Cardiac fibroblast (primary cell): ENCODE data around the gene TBXAS1.

ENCODE experiments used
- DNase-seq, 2 donors: peaks; one replicate each; pipeline versions ENCODE4 v3.0.0 to v3.0.0-alpha.2; 2010; ENCODE audit warnings: low read depth in 2 of 2
- H3K4me3 ChIP-seq, 2 donors: replicated peaks in 1 of 2; 1 replicate in 1 of 2; 2 replicates in 1 of 2; pipeline ENCODE4 v1.5.1; 2011; ENCODE audit warnings: low read depth in 2 of 2, low read length in 2 of 2, mild to moderate bottlenecking in 2 of 2, moderate library complexity in 1 of 2
- TF ChIP-seq, protein P1 (sequence below): IDR thresholded peaks from one replicate; pipeline ENCODE4 v1.5.1; 2011; ENCODE audit warnings: low read depth, mild to moderate bottlenecking, low read length, inconsistent platforms

The TBXAS1 gene

DNA sequence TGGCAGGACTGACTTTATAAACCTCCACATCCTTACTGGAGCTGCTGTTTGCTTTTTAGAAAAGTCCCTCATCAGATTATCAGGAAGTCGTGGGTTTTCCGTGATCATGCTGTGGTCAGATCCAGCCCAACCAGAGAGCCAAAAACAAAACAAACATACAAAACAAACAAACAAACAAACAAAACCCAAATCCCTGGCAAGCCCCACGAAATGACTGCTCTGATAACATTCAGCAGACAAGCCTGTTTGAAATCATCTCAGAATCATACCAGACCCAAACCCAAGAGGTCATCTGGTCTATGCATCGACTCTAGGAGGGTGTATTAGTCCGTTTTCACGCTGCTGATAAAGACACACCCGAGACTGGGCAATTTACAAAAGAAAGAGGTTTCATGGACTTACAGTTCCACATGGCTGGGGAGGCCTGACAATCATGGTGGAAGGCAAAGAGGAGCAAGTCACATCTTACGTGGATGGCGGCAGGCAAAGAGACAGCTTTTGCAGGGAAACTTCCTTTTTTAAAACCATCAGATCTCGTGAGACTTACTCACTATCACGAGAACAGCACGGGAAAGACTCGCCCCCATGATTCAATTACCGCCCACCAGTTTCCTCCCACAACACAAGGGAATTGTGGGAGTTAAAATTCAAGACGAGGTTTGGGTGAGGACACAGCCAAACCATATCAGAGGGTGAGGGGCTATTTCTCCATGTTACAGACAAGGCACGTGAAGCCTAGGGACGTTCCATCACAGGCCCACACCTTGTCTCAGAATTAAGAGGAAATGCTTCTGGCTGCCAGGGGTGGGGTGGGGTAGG lies 148.0 kb downstream of the TBXAS1 start:
- no peak overlapping the region for H3K4me3 ChIP-seq
- DNase-seq = no peak
- TF ChIP-seq, protein P1, sequence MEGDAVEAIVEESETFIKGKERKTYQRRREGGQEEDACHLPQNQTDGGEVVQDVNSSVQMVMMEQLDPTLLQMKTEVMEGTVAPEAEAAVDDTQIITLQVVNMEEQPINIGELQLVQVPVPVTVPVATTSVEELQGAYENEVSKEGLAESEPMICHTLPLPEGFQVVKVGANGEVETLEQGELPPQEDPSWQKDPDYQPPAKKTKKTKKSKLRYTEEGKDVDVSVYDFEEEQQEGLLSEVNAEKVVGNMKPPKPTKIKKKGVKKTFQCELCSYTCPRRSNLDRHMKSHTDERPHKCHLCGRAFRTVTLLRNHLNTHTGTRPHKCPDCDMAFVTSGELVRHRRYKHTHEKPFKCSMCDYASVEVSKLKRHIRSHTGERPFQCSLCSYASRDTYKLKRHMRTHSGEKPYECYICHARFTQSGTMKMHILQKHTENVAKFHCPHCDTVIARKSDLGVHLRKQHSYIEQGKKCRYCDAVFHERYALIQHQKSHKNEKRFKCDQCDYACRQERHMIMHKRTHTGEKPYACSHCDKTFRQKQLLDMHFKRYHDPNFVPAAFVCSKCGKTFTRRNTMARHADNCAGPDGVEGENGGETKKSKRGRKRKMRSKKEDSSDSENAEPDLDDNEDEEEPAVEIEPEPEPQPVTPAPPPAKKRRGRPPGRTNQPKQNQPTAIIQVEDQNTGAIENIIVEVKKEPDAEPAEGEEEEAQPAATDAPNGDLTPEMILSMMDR = no peak

DNA sequence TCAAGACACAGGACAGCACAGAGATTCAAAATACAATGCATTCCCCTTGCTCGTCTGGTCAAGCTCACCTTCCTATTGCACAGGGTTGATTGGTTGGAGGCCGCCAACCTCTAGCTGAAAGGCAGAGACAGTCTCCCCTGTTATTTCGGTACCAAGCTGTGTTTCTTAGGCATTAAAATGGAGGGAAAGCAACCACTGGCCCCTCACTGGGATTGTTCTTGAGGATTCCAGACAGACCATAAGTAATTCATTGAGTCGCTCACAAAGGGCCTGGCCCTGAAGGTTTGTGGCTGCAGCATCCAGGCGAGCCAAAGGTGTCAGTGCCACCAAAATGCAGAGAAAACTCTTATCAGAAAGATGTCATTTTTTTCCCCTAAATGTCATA lies 152.4 kb downstream of the TBXAS1 start:
- TF ChIP-seq, protein P1 = no peak
- DNase-seq = no peak
- H3K4me3 ChIP-seq = no peak overlapping the region

DNA sequence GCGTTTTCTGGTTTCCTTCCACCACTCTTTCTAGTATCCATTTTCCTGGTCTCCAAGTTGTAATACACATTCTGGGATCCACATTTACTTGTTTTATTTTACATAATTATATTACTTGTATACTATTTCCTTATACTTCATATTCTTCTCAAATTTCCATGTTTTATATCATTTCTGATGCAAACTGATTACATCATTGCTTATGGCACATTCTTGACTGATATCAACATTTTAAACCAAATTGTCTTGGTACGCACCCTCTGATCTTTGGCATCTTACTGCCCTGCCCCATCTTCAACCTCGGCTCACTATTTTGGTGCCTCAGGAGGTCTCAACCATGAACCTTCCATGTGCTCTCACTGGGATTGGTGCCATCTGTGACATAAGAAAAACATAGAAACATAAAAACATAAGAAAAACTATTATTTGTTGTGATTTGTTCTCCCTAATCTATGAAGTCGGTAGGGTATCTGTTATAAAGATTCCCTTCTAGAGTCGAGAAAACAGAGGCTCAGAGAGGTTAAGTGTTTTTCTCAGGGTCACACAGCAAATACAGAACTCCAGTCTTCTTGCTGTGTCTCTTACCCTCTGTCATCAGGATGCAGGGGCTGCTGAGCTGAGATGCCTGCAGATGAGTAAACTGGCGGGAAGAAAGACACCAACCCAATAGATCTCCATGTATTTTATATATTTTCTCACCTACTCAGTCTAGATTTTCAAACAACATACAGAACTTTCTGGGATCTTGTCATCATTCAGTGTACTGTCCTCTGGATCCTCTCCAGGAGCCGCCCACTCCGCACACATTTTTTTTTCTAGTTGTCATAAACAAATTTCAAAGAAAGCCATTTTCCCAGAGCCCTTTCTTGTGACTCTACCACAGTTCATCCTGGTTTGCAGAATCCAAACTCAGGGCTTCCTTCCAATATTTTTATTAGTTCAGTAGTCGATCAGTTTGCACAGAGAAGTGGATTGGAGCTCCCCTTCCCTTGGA lies 154.2 kb downstream of the TBXAS1 start:
- peak in 1 of 2 donors; percentile 15 for DNase-seq
- TF ChIP-seq, protein P1 = no peak
- H3K4me3 ChIP-seq = no peak overlapping the region

DNA sequence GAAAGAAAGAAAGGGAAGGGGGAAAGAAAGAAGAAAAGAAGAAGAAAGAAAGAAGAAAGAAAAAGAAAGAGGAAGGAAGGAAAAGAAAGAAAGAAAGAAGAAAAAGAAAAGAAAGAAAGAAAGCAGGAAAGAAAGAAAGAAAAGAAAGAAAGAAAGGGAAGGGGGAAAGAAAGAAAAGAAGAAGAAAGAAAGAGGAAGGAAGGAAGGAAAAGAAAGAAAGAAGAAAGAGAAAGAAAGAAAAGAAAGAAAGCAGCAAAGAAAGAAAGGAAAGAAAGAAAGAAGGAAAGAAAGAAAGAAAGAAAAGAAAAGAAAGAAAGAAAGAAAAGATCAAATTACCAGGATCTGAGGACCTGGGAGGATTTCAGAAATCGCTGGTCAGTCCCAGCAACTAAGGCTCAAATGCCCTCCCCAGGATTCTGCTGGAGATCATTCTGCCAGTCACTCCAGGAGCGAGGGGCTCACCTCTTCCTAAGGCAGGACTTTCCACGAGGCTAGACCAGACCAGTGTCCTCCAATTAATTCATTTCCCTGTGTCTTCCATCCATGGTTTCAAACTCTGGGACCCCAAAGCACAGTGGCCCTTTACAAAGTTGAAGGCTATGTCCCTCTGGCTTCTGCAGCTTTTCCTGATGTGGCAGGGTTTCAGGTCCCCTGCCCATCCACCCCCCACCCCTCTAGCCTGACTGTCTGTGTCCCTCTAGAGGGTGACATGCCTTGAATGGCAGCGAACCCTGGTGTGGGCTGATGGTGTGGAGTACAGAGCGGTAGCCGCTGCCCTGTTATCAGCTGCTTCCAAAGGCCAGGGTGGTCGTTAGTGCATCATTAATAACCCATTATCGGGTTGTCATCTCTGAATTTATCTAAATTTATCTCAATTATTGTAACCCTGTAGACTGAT lies 155.8 kb downstream of the TBXAS1 start:
- no peak overlapping the region for H3K4me3 ChIP-seq
- DNase-seq = no peak
- TF ChIP-seq, protein P1 = no peak

DNA sequence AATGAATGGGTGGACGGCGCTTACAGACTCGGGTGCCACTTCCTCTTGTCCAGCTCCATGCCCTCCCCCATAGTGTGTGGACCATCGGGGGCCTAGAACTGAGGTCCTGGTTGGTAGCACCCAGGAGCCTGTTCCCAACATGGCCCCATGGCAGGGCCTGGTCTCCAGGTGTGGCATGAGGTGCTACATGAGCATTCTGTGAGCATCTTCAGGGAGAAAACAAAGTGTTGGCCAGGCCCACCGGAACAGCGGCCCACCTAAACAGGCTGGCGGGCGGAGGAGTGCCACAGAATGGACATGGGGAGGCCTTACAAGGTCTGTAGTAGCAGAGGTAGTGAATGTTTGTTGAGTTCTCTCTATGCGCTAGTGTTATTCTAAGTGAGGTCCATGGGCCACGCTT lies 156.7 kb downstream of the TBXAS1 start:
- DNase-seq = no peak
- H3K4me3 ChIP-seq = no peak overlapping the region
- TF ChIP-seq, protein P1 = no peak
